Measurements from ENCODE around the gene CDYL. TPM values are rescaled to one million over a fixed set of nuclear protein-coding genes. Genes with fewer than 3 reads are reported as not detected.
"Not testable (repeated sequence)": the region's sequence is repeated elsewhere in the genome, so short reads cannot be mapped to it uniquely, and the experiment has no call there.

The CDYL gene
- total and polyA plus RNA-seq, 4 donors, result 3.3 to 25.4 (median 11.0) TPM

DNA sequence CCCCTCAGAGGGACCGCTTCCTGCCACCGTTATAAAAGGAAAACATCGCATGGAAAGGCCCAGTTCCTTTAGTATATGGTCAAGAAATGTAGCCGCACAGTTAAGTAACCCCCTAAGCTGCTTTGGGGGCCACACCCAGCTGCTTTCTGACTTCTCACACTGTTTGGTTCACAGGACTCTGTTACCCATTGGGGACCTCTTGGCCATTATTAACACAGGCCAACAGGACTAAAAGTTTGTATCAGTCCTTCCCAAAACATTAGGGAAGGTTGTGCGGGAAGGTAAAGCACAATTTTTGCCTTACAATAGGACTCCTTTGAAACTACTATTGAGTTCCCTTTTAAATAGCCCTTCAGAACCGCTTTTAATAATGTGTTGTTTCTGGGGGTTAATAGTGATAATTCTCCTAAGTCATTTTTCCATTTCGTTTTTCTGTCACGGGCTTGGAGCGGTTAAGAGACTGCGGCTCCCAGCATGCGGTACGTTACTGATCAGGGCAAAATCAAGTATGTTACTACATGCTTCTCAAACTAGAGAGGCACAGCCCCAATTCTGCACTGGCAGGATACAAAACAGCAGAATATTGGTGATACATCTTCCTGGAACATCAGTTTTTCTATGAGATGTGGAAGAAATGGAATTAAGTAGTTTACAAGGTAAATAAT lies 228.3 kb downstream of the CDYL start:
- Histone ChIP-seq H3K36me3 (ENCODE audit: control insufficient read depth in 4 of 4, insufficient read depth in 3 of 4, low read depth in 1 of 4, low read length in 3 of 4) (peaks cover 0 to 3% (median 3%) of the 10 kb centered on the region in 4 donors), H3K4me3 (ENCODE audit: low read depth in 1 of 3, low read length in 3 of 3) (peak overlapping the region; percentile 76 to 98 (median 89)), H3K27ac (ENCODE audit: low read depth in 1 of 2, low read length in 2 of 2) (peak overlapping the region; percentile 81 to 83), H3K9ac (ENCODE audit: low read depth in 1 of 2, low read length in 2 of 2) (peak overlapping the region; percentile 45 to 80), H3K4me1 (ENCODE audit: control insufficient read depth in 4 of 4, insufficient read depth in 4 of 4, low read length in 3 of 4) (peaks cover 0 to 9% (median 3%) of the 10 kb centered on the region in 4 donors), H3K9me3 (ENCODE audit: control insufficient read depth in 4 of 4, low read length in 3 of 4) (no peaks in the 10 kb centered on the region), H3K27me3 (ENCODE audit: control insufficient read depth in 4 of 4, insufficient read depth in 4 of 4, low read length in 3 of 4) (no peaks in the 10 kb centered on the region)
- TF ChIP-seq SP1 (IDR thresholded peaks at IDR 0.05) (no peak), HNF4G (IDR thresholded peaks at IDR 0.05) (no peak), ATF3 (IDR thresholded peaks at IDR 0.05) (no peak), NR2F2 (IDR thresholded peaks at IDR 0.05) (no peak), TAF1 (conservative IDR thresholded peaks at IDR 0.05) (no peak), MAX (IDR thresholded peaks at IDR 0.05) (no peak), RAD21 (IDR thresholded peaks at IDR 0.05) (no peak)
- TF ChIP-seq, protein P1, sequence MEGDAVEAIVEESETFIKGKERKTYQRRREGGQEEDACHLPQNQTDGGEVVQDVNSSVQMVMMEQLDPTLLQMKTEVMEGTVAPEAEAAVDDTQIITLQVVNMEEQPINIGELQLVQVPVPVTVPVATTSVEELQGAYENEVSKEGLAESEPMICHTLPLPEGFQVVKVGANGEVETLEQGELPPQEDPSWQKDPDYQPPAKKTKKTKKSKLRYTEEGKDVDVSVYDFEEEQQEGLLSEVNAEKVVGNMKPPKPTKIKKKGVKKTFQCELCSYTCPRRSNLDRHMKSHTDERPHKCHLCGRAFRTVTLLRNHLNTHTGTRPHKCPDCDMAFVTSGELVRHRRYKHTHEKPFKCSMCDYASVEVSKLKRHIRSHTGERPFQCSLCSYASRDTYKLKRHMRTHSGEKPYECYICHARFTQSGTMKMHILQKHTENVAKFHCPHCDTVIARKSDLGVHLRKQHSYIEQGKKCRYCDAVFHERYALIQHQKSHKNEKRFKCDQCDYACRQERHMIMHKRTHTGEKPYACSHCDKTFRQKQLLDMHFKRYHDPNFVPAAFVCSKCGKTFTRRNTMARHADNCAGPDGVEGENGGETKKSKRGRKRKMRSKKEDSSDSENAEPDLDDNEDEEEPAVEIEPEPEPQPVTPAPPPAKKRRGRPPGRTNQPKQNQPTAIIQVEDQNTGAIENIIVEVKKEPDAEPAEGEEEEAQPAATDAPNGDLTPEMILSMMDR (IDR thresholded peaks at IDR 0.05; ENCODE audit: low read depth, low read length, missing input control), result no peak
- WGBS, result 60% methylated on average over 12 of the region's 12 CpGs
- no peak for DNase-seq (ENCODE audit: low spot score)

- not testable (repeated sequence) for H3K4me3 ChIP-seq (ENCODE audit: low read depth in 1 of 3, low read length in 3 of 3); H3K9ac ChIP-seq (ENCODE audit: low read depth in 1 of 2, low read length in 2 of 2); H3K27ac ChIP-seq (ENCODE audit: low read depth in 1 of 2, low read length in 2 of 2); H3K9me3 ChIP-seq (ENCODE audit: control insufficient read depth in 4 of 4, low read length in 3 of 4); DNase-seq (ENCODE audit: low spot score); H3K4me1 ChIP-seq (ENCODE audit: control insufficient read depth in 4 of 4, insufficient read depth in 4 of 4, low read length in 3 of 4); H3K27me3 ChIP-seq (ENCODE audit: control insufficient read depth in 4 of 4, insufficient read depth in 4 of 4, low read length in 3 of 4); H3K36me3 ChIP-seq (ENCODE audit: control insufficient read depth in 4 of 4, insufficient read depth in 3 of 4, low read depth in 1 of 4, low read length in 3 of 4)
- 97% methylated on average over 5 of the region's 5 CpGs for WGBS
Observed at GRCh38 chr6:5005038-5005433, 228.8 kb downstream of the CDYL start.

Other genes starting within 250 kb of the CDYL start
- gene RPP40, start 227.6 kb downstream of the CDYL start, total RNA-seq, result 1 to 10 TPM; 5.4 to 8.3 TPM
- gene RPP40, start 227.6 kb downstream of the CDYL start, polyA plus RNA-seq, result 1 to 10 TPM; 9.4 to 9.5 TPM

All from liver (tissue), 9 donors.